K562 (cell line): ENCODE measurements around the gene VSIG2. TPM values are rescaled to one million over a fixed set of nuclear protein-coding genes. Genes with fewer than 3 reads are reported as not detected.

Experiments used
- ATAC-seq: fragments of 200-7000 bp; cut with Tn5 transposase; 3 replicates; pipeline ENCODE4 v1.9.1; 2020; ENCODE audit warnings: moderate library complexity
- BruUV-seq: library from RNA; stranded (reverse); fragments of 400-500 nt; replicated peaks from 2 replicates; lab custom pipeline; 2021; lab: Mats Ljungman, UMichigan
- CTCF ChIA-PET: fragments of 300-600 bp; formaldehyde crosslinking; extraction: SDS; loops from one replicate; lab custom pipeline; 2021; ENCODE audit warnings: low intra/inter-chr PET ratio; lab: Yijun Ruan, JAX
- POLR2A ChIA-PET: fragments of 300-600, 350-650 bp; sonication (Branson Sonifier 250); formaldehyde crosslinking; extraction: SDS; loops from one replicate; lab custom pipeline; 2021; ENCODE audit warnings: antibody characterized with exemption, inconsistent platforms; lab: Yijun Ruan, JAX
- DNase-seq, 4 experiments: peaks; one replicate each; pipeline versions ENCODE4 v3.0.0 to v3.0.0-alpha.2; 2011 to 2018; ENCODE audit warnings: low spot score in 3 of 4, mixed read lengths in 3 of 4; ENCODE audit errors: extremely low read depth in 1 of 4
- FAIRE-seq: peaks from 2 replicates; lab custom pipeline; 2011; peaks lifted over from hg19 to GRCh38; lab: Jason Lieb, UNC
- H2AFZ ChIP-seq: 2 replicates; pipeline ENCODE4 v1.6.0; 2011; ENCODE audit warnings: low read depth, low read length, control low read depth, inconsistent platforms
- H3K27ac ChIP-seq: fragments of 200-600 bp; 3 replicates; pipeline ENCODE4 v1.8.0; 2011; ENCODE audit warnings: low read depth, mild to moderate bottlenecking, control low read depth, inconsistent platforms, low read length, moderate library complexity, mixed read lengths; ENCODE audit errors: extremely low read depth
- H3K27me3 ChIP-seq, 2 experiments: fragments of 300-600 bp in 1 of 2; 2 replicates in 1 of 2; 3 replicates in 1 of 2; pipeline versions ENCODE4 v1.6.0 to v1.8.0; 2011; ENCODE audit warnings: inconsistent platforms in 2 of 2, low read length in 2 of 2, mild to moderate bottlenecking in 1 of 2, mixed read lengths in 1 of 2, moderate library complexity in 1 of 2; ENCODE audit not compliant: control insufficient read depth in 2 of 2, insufficient read depth in 2 of 2
- H3K36me3 ChIP-seq: fragments of 300-600 bp; 3 replicates; pipeline ENCODE4 v1.8.0; 2011; ENCODE audit warnings: mild to moderate bottlenecking, low read length, inconsistent platforms; ENCODE audit not compliant: control insufficient read depth, insufficient read depth
- H3K4me1 ChIP-seq, 2 experiments: fragments of 200-600 bp in 1 of 2; replicated peaks in 1 of 2; 2 replicates in 1 of 2; 3 replicates in 1 of 2; pipeline versions ENCODE4 v1.5.1 to v1.8.0; 2011; ENCODE audit warnings: inconsistent platforms in 2 of 2, low read length in 2 of 2, mild to moderate bottlenecking in 1 of 2, mixed read lengths in 1 of 2, moderate library complexity in 1 of 2; ENCODE audit not compliant: control insufficient read depth in 2 of 2, insufficient read depth in 2 of 2
- H3K4me2 ChIP-seq: 2 replicates; pipeline ENCODE4 v1.6.1; 2011; ENCODE audit warnings: low read length, control low read depth, inconsistent platforms, mixed read lengths; ENCODE audit not compliant: insufficient read depth
- H3K4me3 ChIP-seq: fragments of 200-600 bp; sonication (generic), shearing (Covaris generic); 2 replicates; pipeline ENCODE4 v1.5.1; 2016; ENCODE audit warnings: control low read depth, inconsistent platforms
- H3K79me2 ChIP-seq: fragments of 200-600 bp; 3 replicates; pipeline ENCODE4 v1.8.0; 2011; ENCODE audit warnings: low read length, inconsistent platforms; ENCODE audit not compliant: control insufficient read depth, insufficient read depth
- H3K9ac ChIP-seq, 2 experiments: 2 replicates each; pipeline versions ENCODE4 v1.6.0 to v1.6.1; 2011; ENCODE audit warnings: low read depth in 2 of 2, low read length in 2 of 2, control low read depth in 1 of 2, inconsistent platforms in 1 of 2, mild to moderate bottlenecking in 1 of 2, mixed read lengths in 1 of 2; ENCODE audit not compliant: insufficient read depth in 1 of 2
- H3K9me1 ChIP-seq: one replicate; pipeline ENCODE4 v1.6.0; 2011; ENCODE audit warnings: inconsistent platforms, mild to moderate bottlenecking, low read length, moderate library complexity; ENCODE audit not compliant: control insufficient read depth, insufficient read depth
- H3K9me3 ChIP-seq: replicated peaks from 2 replicates; pipeline ENCODE4 v1.5.1; 2011; ENCODE audit warnings: low read depth, low read length, inconsistent platforms; ENCODE audit not compliant: control insufficient read depth, insufficient read depth
- H4K20me1 ChIP-seq: replicated peaks from 2 replicates; pipeline ENCODE4 v1.6.1; 2011; ENCODE audit warnings: low read length, inconsistent platforms, mixed read lengths; ENCODE audit not compliant: control insufficient read depth, insufficient read depth
- AFF4 ChIP-seq: sonication (generic); formaldehyde crosslinking; IDR thresholded peaks from 2 replicates; pipeline ENCODE4 v1.8.0; 2023; ENCODE audit warnings: mild to moderate bottlenecking, missing genetic modification reagents
- BCOR ChIP-seq: fragments of 450-650 bp; IDR thresholded peaks from 2 replicates; pipeline ENCODE4 v1.6.1; 2016
- GATAD2A ChIP-seq: fragments of 450-650 bp; IDR thresholded peaks from 2 replicates; pipeline ENCODE4 v1.6.1; 2017
- HMG20A ChIP-seq: fragments of 450-650 bp; formaldehyde crosslinking; conservative IDR thresholded peaks from 2 replicates; pipeline ENCODE4 v1.4.0; 2020; ENCODE audit warnings: mild to moderate bottlenecking, mixed read lengths
- MYC ChIP-seq, 2 experiments: fragments of 250-450 bp in 1 of 2; sonication (Bioruptor Pico) in 1 of 2; IDR thresholded peaks; 2 replicates each; pipeline versions ENCODE4 v1.5.1 to v1.6.1; 2012 to 2021; ENCODE audit warnings: low read depth in 2 of 2, borderline replicate concordance in 1 of 2, improper control_type of control experiment in 1 of 2, low read length in 1 of 2, mild to moderate bottlenecking in 1 of 2, moderate library complexity in 1 of 2
- RNF219 ChIP-seq: fragments of 250-450 bp; sonication (Bioruptor Pico); IDR thresholded peaks from 2 replicates; pipeline ENCODE4 v1.5.0; 2022; ENCODE audit warnings: mild to moderate bottlenecking
- SPI1 ChIP-seq: IDR thresholded peaks from 2 replicates; pipeline ENCODE4 v1.6.1; 2011; ENCODE audit warnings: low read depth, low read length, control low read depth, borderline replicate concordance
- ZBTB17 ChIP-seq: fragments of 450-650 bp; formaldehyde crosslinking; IDR thresholded peaks from 2 replicates; pipeline ENCODE4 v1.4.0; 2020; ENCODE audit warnings: mild to moderate bottlenecking
- ZKSCAN1 ChIP-seq: fragments of 150-350 bp; IDR thresholded peaks from 2 replicates; pipeline ENCODE4 v1.6.1; 2016; ENCODE audit warnings: low read depth, low read length
- WGBS: fragments of 100-300 bp; shearing (Covaris generic); methylation state at CpG from one replicate; pipeline ENCODE4 v1.1.6; 2016; ENCODE audit warnings: low coverage, mixed read lengths; ENCODE audit not compliant: insufficient coverage; ENCODE audit errors: missing lambda C conversion rate; 5-methylcytosine and 5-hydroxymethylcytosine counted together
- in situ Hi-C: fragments of 300-500 bp; cut with MboI; formaldehyde crosslinking; loops from 4 replicates; pipeline ENCODE4 v1.15.0; 2018; ENCODE audit warnings: inconsistent platforms, mixed read lengths
- intact Hi-C: fragments of 100-400 bp; cut with micrococcal nuclease; formaldehyde crosslinking; loops from 2 replicates; pipeline ENCODE4 v1.14.2; 2022
- polyA plus RNA-seq, 8 experiments: library from polyadenylated mRNA; depleted of rRNA in 4 of 8; stranded (reverse) in 5 of 8; unstranded in 3 of 8; fragments of >200 nt; fragmentation: Nextera tagmentation in 2 of 8; fragmentation: Illumina TruSeq in 1 of 8; extraction: Ambion mirVana in 2 of 8; extraction: Trizol in 1 of 8; gene quantifications; 2 replicates each; pipeline versions ENCODE4 v1.2.1 to v1.2.3, GENCODE V29; 2011 to 2014; ENCODE audit warnings: inconsistent platforms in 1 of 8, missing spikeins in 1 of 8
- total RNA-seq, 7 experiments: library from RNA; depleted of rRNA in 6 of 7; stranded (reverse); fragments of >200 nt in 6 of 7; fragmentation: Illumina TruSeq in 2 of 7; extraction: Trizol in 2 of 7; gene quantifications; 2 replicates each; pipeline versions ENCODE4 v1.2.1 to v1.2.3, GENCODE V29; 2011 to 2021; ENCODE audit warnings: low replicate concordance in 1 of 7

VSIG2 gene
- total and polyA plus RNA-seq, 9 of the 15 experiments (the other 6 are each of a cell fraction or from before 2014, with no cell fraction given): not detected

GRCh38 chr11:124742555-124742954 lies 9.5 kb downstream of the VSIG2 start (continued):
- TF ChIP-seq RNF219 (CRISPR knock-in tag) (no peak), HMG20A (CRISPR knock-in tag) (no peak), BCOR (no peak)

DNA sequence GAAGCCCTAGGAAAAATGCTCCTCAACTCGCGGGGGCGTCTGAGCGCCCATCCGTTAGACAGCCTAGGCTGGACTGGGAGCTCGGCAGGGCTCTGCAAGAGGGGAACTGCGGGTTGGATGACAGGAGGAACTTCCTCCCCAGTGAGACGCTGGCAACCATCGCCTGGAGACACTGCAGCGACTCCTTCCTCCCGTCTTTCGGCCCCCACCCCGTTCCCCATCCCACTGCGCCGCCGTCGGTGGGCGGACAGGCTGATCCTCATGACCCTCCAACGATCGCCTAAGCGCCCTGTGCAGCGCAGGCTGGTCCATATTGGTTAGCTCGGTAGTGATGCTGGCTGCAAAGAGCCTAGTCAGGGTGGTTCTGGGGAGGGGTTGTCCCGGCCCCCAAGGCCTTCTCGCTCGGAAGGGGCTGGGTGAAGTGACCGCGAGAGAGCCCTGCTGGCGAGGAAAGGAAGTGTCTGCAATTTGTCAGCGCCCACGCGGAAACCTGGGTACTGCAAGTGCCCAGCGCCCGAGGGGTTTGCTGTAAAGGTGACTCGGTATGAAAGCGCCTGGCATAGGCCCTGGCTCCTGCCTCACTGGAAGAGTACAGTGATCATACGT lies 11.7 kb downstream of the VSIG2 start:
- peaks cover 13 to 51% of the 10 kb centered on the region in 2 experiments; a peak in 4 of 5 replicates for H3K27me3 ChIP-seq
- peak overlapping the region; percentile 38 to 82; a peak in 3 of 4 replicates for H3K9ac ChIP-seq
- peak overlapping the region; percentile 54 for H3K4me3 ChIP-seq
- BruUV-seq: TSS peak; percentile 59
- peaks cover 14 to 17% of the 10 kb centered on the region in 2 experiments; a peak in 4 of 5 replicates for H3K4me1 ChIP-seq
- in situ Hi-C loops (no loop called here), intact Hi-C loops (no loop called here)
- no peaks in the 10 kb centered on the region for H3K79me2 ChIP-seq
- H4K20me1 ChIP-seq: 0 out of 2 replicates have a peak, but pooled peaks cover 9% of the 10 kb centered on the region
- CTCF ChIA-PET: interaction anchor here (0.5 kb wide), 1 partner anchor 1161 kb away, joined by 3 read pairs; no protein-coding TSS in a partner anchor
- no peaks in the 10 kb centered on the region for H3K9me1 ChIP-seq
- POLR2A ChIA-PET: interaction anchor here (1.0 kb wide), 2 partner anchors 13 to 21 kb away, joined by 3 to 4 read pairs; no protein-coding TSS in a partner anchor
- no peaks in the 10 kb centered on the region for H3K36me3 ChIP-seq
- WGBS: 21% methylated on average over 33 of the region's 37 CpGs
- FAIRE-seq (no peak), DNase-seq (peak in 3 of 4 experiments; percentile 37 to 45 (median 43)), ATAC-seq (peak; percentile 41)
- H3K27ac ChIP-seq: no peak overlapping the region
- peak overlapping the region; percentile 87 for H3K4me2 ChIP-seq
- peak overlapping the region; percentile 87 for H2AFZ ChIP-seq
- no peaks in the 10 kb centered on the region for H3K9me3 ChIP-seq
- no peak for TF ChIP-seq MYC (IDR thresholded peaks at IDR 0.05; ENCODE audit: low read depth, low read length)
- TF ChIP-seq MYC (CRISPR knock-in tag; IDR thresholded peaks at IDR 0.05; ENCODE audit: borderline replicate concordance, low read depth): no peak
- TF ChIP-seq ZBTB17 (CRISPR knock-in tag): no peak
- TF ChIP-seq AFF4 (CRISPR knock-in tag): no peak
- peak; percentile 69; the same call in 1 of the 2 replicates for TF ChIP-seq SPI1
- no peak for TF ChIP-seq ZKSCAN1
- TF ChIP-seq GATAD2A: no peak
